PFSK-1 (cell line): ENCODE data around the gene DOK1.

Source experiments
- FOXP2 ChIP-seq: optimal IDR thresholded peaks from 2 replicates; pipeline ENCODE3; 2011; ENCODE audit warnings: borderline replicate concordance, control low read depth, inconsistent platforms; ENCODE audit not compliant: insufficient read depth; ENCODE audit errors: extremely low read length, extremely low read depth
- POLR2AphosphoS5 ChIP-seq: IDR thresholded peaks from 2 replicates; pipeline ENCODE4 v1.6.1; 2012; ENCODE audit warnings: low read depth, mild to moderate bottlenecking, control low read depth, low read length, moderate library complexity
- REST ChIP-seq, 2 experiments: IDR thresholded peaks; 2 replicates each; pipeline versions ENCODE4 v1.6.1 to v1.8.0; 2011 to 2012; ENCODE audit warnings: low read depth in 2 of 2, low read length in 2 of 2, control low read depth in 1 of 2, inconsistent platforms in 1 of 2, mild to moderate bottlenecking in 1 of 2, moderate library complexity in 1 of 2; ENCODE audit not compliant: insufficient read depth in 1 of 2
- SIN3A ChIP-seq: IDR thresholded peaks from 2 replicates; pipeline ENCODE4 v1.6.1; 2012; ENCODE audit warnings: mild to moderate bottlenecking, low read length, moderate library complexity, borderline replicate concordance; ENCODE audit not compliant: insufficient read depth
- TAF1 ChIP-seq: IDR thresholded peaks from 2 replicates; pipeline ENCODE4 v1.6.1; 2012; ENCODE audit warnings: low read length, control low read depth, borderline replicate concordance; ENCODE audit not compliant: insufficient read depth

Gene DOK1

GRCh38 chr2:74599676-74600075 is 45.2 kb downstream of the DOK1 start:
- TF ChIP-seq POLR2AphosphoS5 (no peak), FOXP2 (no peak), SIN3A (no peak), TAF1 (no peak), REST (IDR thresholded peaks at IDR 0.05; ENCODE audit: insufficient read depth in 1 of 2, low read depth in 2 of 2, low read length in 2 of 2) (no peak)

- no peak for TF ChIP-seq SIN3A
- no peak for TF ChIP-seq FOXP2
- TF ChIP-seq POLR2AphosphoS5 = no peak
- TF ChIP-seq TAF1 = no peak
These were observed 48.2 kb downstream of the DOK1 start for GRCh38 chr2:74602586-74603281.

DNA sequence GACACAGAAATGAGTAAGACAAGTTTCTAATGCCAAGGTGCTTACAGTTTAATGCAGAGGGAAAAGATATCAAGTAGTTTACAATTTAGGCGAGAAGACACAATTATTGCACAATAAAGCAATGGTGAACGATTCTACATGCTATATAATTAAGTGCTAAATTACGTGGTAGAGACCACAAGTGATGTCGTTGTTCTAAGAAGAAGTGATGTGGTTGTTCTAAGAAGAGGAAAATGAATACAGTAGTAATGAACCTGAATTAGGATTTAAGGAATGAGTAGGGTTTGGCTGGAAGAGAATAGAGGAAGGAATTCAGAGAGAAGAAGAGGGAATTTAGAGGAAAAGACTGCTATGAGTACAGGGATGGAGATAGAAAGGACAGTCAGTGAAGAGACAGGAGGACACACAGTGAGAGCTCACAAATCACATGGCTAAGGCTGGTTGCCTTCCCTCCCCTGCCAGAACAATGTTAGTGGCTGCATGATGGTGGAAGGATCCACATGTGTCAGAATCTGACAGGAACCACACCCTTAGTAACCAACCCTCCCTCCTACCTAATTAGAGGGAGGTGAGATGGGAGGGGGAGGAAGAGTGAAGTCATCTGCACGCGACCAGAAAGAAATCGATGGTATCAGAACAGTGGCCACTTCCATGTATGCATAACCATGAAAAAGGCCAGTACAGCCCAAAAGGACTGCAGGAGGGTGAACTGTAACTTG is 48.9 kb downstream of the DOK1 start:
- TF ChIP-seq FOXP2 (no peak), POLR2AphosphoS5 (no peak), REST (IDR thresholded peaks at IDR 0.05; ENCODE audit: insufficient read depth in 1 of 2, low read depth in 2 of 2, low read length in 2 of 2) (no peak), TAF1 (no peak), SIN3A (no peak)

- TF ChIP-seq SIN3A = no peak
- no peak for TF ChIP-seq FOXP2
- TF ChIP-seq REST (IDR thresholded peaks at IDR 0.05; ENCODE audit: insufficient read depth in 1 of 2, low read depth in 2 of 2, low read length in 2 of 2) = no peak
- no peak for TF ChIP-seq POLR2AphosphoS5
- no peak for TF ChIP-seq TAF1
These were observed 52.4 kb downstream of the DOK1 start for GRCh38 chr2:74606927-74607326.
